GM21526 (cell line): ENCODE measurements around the gene DUSP12.
A peak's percentile ranks its signal among the peaks of the same experiment; 100 is the strongest.
"Not testable (repeated sequence)": the region's sequence is repeated elsewhere in the genome, so short reads cannot be mapped to it uniquely, and the experiment has no call there.

Source experiments
- ATAC-seq: cut with Tn5 transposase; IDR thresholded peaks from one replicate; pipeline ENCODE4 v1.9.1; 2021; ENCODE audit warnings: moderate library complexity; ENCODE audit not compliant: unreplicated experiment, low FRiP score

Gene DUSP12

DNA sequence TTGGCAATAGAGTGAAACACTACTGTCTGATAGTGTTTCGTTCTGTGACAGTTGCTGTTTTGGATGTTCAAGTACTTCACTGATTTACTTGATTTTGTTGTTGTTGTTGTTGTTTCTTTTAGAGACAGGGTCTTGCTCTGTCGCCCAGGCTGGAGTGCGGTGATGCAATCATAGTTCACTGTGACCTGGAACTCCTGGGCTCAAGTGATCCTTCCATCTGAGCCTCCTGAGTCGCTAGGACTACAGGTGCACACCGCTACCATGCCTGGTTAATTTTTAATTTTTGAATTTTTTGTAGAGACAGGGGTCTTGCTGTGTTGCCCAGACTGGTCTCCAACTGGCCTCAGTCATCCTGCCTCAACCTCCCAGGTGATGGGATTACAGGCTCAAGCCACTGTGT is 18.9 kb downstream of the DUSP12 start:
- ATAC-seq: no peak

DNA sequence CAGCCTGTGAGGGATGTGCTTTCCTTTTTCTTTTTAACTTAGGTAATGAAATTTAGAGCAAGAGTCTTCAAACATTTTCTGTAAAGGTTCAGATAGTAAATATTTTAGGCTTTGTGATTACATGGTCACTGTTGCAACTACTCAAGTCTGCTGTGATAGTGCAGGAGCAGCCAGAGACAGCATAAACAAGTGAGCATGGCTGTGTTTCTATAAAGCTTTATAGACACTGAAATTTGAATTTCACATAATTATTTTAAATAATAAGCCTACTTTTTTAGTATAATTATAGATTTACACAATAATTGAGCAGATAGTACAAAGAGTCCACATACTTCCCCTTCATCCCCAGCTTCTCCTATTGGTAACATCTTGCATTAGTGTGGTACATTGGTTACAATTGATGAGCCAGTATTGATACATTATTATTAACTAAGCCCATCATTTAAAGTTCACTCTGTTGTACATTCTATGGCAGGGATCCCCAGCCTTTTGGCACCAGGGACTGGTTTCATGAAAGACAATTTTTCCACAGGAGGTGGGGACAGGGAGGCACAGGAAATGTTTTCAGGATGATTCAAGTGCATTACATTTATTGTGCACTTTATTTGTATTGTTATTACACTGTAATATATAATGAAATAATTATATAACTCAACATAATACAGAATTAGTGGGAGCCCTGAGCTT is 19.5 kb downstream of the DUSP12 start:
- ATAC-seq: no peak

DNA sequence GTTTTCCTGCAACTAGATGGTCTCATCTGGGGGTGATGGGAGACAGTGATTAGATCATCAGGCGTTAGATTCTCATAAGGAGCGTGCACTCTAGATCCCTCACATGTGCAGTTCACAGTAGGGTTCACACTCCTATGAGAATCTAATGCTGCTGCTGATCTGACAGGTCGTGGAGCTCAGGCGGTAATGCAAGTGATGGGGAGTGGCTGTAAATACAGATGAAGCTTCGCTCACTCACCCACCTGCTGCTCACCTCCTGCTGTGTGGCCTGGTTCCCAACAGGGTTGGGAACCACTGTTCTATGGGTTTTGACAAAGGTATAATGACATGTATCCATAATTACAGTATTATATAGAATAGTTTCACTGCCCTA is 20.1 kb downstream of the DUSP12 start:
- ATAC-seq: not testable (repeated sequence)

DNA sequence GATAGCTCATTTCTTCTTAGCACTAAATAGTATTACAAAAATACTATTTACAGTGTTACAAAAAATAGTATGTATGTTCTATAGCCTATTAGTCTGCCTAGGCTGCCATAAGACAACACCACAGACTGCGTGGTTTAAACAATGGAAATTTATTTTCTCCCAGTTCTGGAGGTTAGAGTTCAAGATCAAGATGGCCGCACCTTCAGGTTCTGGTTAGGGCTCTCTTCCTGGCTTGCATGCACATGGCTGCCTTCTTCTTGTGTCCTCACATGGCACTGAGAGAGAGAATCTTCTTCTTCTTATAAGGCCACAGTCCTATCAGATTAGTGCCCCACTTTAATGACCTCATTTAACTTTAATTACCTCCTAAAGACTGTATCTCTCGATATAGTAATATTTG is 20.7 kb downstream of the DUSP12 start:
- ATAC-seq: no peak

DNA sequence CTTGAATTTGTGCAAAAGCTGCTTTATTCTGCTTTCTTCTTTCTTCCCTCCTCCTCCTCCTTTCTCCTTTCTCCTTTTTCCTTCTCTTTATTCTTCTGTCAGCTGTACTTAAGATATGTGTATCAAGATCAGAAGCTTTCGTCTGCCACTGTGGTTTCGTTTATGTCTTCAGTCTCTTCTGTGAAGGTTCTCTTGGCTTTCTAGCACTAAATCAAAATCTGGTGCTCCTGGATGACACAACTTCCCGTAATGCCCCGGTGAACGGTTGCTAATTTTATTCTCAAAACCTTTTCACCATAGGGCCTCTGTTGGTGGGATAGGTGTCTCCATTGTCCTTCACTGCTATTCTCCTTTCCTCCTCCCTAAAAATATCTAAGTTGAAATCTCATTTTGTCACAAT is 21.6 kb downstream of the DUSP12 start:
- ATAC-seq: no peak

DNA sequence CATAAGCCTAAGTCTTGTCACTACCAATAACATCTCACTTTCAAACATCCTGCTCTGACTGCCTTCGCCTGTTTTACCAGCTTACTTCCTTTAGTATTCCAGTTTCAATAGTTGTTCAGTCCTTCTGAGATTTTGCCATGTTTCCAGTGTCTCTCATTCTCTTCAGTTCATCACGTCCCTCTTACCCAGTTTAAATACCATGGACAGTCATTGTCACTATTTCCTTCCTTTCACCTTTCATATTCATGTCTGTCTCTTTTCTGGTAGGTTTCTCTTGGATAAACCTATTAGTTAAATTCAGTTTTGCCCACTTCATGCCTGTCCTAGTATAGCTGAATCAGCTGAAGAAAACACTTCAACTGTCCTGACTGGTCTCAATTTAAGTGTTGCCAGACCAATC is 22.4 kb downstream of the DUSP12 start:
- ATAC-seq: no peak

DNA sequence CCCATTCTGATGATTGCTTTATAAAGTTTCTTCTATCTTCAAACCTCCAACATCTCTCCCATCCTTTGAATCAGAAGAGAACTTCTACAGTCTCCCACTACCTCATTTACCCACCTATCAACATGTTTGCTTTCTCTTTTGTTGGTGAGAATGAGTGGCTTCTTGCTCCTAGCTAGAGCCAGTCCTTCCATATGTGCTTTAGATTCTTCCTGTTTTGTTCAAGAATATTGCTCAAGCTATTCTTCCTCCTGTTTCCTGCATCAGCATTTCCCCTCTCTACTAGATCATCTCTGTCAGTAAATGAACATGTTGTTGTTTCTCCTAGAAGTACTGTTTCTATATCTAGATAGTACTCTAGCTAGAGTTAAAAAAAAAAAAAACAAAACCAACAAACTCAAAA is 22.8 kb downstream of the DUSP12 start:
- ATAC-seq: no peak

DNA sequence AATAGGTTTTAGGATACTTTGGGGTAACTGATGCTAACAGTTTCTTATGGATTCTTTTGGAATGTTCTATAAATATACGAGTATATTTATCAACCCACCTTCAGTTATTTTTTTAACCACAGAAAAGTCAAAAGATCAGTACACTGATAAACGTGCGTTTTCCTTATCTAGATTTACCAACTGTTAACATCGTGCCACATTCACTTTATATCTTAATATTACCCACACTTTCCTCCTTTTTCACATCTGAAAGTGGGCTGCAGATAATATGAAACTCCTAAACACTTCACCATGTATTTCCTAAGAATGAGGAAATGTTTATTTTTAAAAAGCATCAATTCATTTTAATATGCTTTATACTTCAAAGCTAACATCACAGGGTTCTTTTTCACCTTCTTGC is 24.2 kb downstream of the DUSP12 start:
- no peak for ATAC-seq

DNA sequence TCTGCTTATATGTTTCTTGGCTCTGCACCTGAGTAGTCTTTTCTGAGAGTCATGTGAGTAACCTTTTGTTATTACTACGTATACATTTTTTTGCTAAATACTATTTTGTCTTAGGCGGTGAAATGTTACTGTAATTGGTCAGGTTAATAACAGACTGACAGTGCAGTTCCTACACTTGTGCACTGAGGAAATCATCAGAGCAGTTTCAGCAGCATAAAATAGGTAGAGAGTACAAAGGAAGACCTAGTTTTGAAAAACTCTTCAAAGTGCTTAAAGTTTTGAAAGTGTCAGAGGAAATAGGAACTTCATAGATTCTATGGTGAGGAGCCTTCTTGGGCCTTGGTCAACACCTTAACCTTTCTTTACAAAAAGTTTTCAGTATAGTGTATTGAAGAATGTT is 27.7 kb downstream of the DUSP12 start:
- no peak for ATAC-seq

DNA sequence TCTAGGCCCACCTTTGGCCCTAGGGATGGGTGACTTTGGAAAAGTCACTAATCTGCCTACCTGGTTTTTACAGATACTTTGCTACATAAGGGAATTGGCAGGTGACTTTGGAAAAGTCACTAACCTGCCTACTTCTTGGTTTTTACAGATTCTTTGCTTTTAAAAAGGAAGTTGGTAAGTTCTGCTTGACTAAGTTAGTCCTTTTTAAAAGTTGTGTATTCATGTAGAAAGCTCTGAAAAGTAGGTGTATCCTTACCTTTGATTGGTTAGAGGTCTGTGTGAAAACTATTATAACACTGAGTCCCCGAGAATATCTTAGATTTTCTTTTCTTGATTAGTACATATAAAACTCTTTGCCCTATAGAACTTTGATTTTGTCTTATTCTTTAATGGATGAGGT is 28.9 kb downstream of the DUSP12 start:
- ATAC-seq: no peak

DNA sequence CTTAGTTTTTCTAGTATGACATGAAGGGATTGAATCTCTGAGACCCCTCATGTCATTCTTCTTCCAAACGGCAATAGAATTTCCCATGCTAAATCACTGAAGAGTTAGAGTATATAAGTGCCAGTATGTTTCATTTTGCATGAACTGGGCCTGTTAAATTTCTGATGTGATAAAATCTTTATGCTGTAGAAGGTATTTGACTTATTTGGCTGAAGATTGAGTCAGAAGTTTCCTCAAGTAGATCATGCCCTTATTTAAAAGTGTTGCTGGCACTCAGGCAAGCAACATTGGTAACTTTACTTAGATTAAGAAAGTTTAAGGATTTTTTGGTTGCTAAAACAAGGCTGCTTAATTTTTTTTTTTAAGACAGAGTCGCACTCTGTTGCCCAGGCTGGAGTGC is 29.8 kb downstream of the DUSP12 start:
- ATAC-seq: no peak

DNA sequence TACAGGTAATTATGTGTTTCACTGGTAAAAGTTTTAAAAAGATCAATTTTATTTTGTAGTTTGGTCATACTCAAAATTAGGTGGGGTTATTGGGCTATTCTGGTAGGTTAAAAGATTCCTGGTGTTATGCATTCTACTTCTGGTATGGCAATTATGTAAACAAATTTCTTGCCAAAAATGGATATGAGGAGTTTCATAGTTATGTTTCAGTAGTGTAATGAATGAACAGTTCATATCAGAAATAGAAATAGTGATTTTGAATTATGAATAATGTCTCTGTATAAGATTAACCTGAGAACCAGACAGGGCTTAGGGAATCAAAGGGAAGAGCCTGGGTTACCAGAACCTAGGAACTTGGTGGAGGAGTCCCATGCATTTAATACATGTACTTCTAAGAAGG is 32.4 kb downstream of the DUSP12 start:
- no peak for ATAC-seq

DNA sequence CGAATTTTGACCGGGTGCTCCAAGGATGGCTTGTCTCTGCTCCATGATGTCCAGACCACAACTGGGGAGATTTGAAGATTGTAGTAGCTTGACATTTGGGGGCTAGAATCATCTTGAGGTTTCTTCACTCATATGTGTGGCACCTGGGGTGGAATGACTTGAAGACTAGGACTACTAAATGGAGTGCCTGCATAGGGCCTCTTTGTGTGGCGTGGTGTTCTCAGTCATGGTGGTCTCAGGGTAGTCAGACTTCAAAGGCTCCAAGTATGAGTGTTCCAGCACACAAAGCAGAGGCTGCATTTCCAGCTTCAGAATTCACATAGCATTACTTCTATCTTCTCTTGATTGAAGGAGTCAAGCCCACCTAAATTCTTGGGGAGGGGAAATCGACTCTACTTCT is 33.3 kb downstream of the DUSP12 start:
- ATAC-seq: no peak

DNA sequence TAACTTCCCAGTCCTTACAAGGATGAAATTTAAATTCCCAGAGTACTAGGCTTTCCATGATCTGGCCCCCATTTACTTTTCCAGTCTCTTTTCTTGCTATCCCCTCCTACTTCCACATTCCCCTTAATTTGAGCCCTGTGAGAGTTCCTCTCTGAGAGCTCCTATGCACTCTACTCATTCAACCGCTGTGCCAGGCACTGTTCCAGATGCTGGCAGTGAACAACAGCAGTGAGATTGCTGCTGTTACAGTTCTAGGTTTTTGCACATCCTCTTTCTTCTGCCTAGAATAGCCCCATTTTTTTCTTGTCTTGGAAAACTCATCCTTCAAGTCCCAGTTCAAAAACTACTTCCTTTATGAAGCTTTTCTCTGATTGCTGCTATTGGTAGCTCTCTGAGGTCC is 35.4 kb downstream of the DUSP12 start:
- ATAC-seq: no peak

DNA sequence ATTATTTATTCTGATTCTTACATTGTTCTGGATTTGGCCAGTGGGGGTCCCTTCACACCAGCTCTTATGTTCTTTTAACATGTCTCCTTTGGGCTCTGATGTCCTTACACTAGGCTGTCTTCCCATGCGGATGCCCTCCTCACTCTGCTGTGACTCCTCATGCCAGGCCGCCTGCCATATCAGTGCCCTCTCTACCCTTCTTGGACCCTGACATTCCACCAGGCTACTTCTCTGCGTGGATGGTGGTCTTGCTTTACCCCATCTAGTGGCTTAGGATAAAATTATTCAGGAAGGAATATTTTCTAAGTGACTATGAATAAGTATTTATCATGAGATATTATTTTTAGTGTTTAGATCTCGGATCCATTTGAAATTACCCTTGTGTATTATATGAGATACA is 37.8 kb downstream of the DUSP12 start:
- no peak for ATAC-seq

DNA sequence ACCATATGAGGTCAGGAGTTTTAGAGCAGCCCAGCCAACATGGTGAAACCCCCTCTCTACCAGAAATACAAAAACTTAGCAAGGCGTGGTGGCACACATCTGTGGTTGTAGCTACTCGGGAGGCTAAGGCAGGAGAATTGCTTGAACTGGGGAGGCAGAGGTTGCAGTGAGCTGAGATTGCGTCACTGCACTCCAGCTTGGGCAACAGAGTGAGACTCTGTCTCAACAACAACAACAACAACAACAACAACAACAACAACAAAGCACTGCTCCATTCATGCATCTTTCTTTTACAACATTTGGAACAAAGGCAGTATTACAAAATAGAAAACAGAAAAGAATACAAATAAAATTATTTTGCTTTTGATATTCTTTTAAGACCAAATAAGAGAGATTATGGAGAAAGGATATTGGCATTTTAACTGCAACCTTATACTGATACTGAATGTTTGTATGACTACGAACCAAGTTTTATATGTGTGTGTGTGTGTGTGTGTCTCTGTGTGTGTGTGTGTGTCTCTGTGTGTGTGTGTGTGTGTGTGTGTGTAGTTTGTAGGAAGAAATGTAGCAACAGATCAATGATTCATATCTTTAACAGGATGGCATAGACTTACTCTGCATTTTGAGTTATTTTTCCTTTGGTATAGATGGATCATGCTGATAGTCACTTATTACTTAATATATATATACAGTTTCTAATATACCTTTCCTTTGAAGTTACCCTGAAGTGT is 41.2 kb downstream of the DUSP12 start:
- no peak for ATAC-seq

DNA sequence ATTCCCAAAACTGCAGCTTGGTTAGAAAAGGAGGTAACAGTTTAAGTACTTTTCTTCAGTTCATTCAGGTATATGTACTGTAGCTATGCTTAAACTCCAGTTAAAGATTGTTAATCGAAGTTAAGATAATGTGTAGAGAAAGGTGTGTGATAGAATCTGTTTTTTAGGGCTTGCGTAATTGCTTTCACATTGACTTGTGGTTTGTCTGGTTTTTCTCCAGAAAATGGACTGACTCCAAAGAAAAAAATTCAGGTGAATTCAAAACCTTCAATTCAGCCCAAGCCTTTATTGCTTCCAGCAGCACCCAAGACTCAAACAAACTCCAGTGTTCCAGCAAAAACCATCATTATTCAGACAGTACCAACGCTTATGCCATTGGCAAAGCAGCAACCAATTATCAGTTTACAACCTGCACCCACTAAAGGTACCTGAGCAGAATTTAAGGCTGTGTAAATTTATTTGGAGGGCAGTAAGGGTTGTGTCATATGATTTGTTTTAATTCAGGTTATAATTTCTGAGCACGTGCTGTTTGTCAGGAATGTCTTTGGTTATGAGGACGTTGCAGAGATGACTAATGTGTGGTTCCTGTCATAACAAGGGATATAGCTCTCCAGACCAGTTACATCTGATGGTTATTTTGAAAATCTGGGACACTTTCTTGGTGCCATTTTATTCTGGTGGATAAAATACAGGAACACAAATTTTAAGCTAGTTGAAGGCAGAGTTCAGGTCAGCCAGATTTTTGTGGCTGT is 42.5 kb downstream of the DUSP12 start:
- ATAC-seq: no peak

DNA sequence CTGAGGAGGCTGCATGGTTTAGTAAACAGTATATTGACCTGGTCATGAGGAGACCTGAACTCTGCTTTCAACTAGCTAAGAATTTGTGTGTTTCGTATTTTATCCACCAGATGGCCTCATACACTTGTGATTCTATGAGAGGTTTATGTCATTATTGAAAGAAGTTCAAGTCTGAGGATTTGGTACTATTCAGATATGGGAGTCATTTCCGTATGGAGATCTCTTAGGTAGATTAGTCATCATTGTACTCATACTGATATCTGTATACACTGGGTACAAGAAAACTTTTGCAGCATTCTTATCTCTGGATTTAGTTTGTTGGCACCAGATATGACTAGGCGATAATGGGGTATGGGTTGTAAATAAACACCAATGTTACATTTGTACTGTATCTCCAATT is 43.2 kb downstream of the DUSP12 start:
- peak; percentile 55 for ATAC-seq

DNA sequence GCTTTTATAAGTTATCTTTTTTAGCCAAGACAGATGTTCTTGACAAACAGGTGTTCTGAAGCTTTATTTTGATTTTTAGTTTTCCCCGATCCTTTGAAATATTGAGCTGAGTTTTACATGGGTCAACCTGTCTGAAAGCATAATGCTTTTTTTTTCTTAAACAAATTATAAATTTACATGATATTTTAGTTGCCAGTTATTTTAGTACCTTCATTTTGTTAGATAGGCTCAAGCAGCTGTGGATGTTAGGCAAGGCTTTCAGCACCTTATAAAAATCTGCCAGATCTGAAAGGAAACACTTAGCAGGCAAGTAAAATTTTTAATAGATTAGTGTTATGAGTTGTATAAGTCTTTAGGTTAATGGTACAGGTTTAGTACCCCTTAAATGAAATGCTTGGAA is 50.2 kb downstream of the DUSP12 start:
- ATAC-seq: no peak

DNA sequence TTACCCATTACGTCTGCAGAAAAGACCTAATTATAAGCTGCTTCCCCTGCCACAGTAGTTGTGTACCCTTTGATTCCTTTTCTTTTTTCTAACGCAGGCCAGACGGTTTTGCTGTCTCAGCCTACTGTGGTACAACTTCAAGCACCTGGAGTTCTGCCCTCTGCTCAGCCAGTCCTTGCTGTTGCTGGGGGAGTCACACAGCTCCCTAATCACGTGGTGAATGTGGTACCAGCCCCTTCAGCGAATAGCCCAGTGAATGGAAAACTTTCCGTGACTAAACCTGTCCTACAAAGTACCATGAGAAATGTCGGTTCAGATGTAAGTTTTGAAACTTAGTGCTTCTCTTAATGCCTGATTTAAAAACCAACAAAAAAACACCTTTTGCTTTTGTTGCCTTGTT is 52.4 kb downstream of the DUSP12 start:
- no peak for ATAC-seq

DNA sequence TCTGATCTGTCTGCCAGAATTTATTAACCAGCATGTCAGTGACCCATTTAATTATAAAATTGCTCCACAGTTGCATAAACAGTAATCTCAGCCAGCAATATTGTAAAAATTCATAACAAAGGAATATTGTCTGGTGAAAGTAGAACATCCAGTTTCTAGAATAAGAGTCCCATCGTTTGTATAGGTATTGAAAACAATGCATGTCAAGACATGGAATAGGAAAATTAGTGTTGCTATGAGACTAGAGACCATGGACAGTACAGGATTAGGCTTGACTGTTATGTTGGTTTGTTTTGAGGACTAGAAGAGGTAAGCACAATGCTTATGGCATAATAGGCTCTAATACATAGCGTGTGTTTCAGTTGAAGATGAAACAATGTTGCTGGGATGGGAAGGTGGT is 53.6 kb downstream of the DUSP12 start:
- ATAC-seq: no peak
